Smooth muscle cell (in vitro differentiated cells): Measurements from ENCODE around the gene APOA1. TPM values are rescaled to one million over a fixed set of nuclear protein-coding genes. Genes with fewer than 3 reads are reported as not detected.

Experiments
- DNase-seq: peaks from one replicate; lab custom pipeline; 2025; ENCODE audit not compliant: unreplicated experiment; lab: John Stamatoyannopoulos, UW
- H2AFZ ChIP-seq: fragments of 200-600 bp; sonication (generic); 2 replicates; pipeline ENCODE4 v1.6.0; 2016; ENCODE audit warnings: antibody characterized with exemption, low read depth, mild to moderate bottlenecking
- H3F3A ChIP-seq: fragments of 200-600 bp; sonication (generic); 2 replicates; pipeline ENCODE4 v1.6.0; 2017; ENCODE audit warnings: antibody characterized with exemption, low read depth
- H3K27ac ChIP-seq: fragments of 200-600 bp; sonication (generic); 2 replicates; pipeline ENCODE4 v1.5.1; 2016; ENCODE audit warnings: low read depth, mild to moderate bottlenecking
- H3K27me3 ChIP-seq: fragments of 200-600 bp; sonication (generic); 2 replicates; pipeline ENCODE4 v1.6.1; 2016; ENCODE audit warnings: low read depth, mild to moderate bottlenecking
- H3K36me3 ChIP-seq: fragments of 200-600 bp; sonication (generic); 2 replicates; pipeline ENCODE4 v1.5.1; 2016; ENCODE audit warnings: low read depth
- H3K4me1 ChIP-seq: fragments of 200-600 bp; sonication (generic); 2 replicates; pipeline ENCODE4 v1.5.1; 2016; ENCODE audit warnings: low read depth
- H3K4me2 ChIP-seq: fragments of 200-600 bp; sonication (generic); 2 replicates; pipeline ENCODE4 v1.6.0; 2016; ENCODE audit warnings: mild to moderate bottlenecking
- H3K4me3 ChIP-seq: fragments of 200-600 bp; sonication (generic); 2 replicates; pipeline ENCODE4 v1.5.1; 2016; ENCODE audit warnings: mild to moderate bottlenecking
- H3K79me2 ChIP-seq: fragments of 200-600 bp; sonication (generic); 2 replicates; pipeline ENCODE4 v1.6.0; 2016; ENCODE audit warnings: low read depth, mild to moderate bottlenecking
- H3K9ac ChIP-seq: fragments of 200-600 bp; sonication (generic); 2 replicates; pipeline ENCODE4 v1.6.0; 2016; ENCODE audit warnings: low read depth
- H3K9me3 ChIP-seq: fragments of 200-600 bp; sonication (generic); replicated peaks from 2 replicates; pipeline ENCODE4 v1.5.1; 2016; ENCODE audit warnings: low read depth
- H4K20me1 ChIP-seq: fragments of 200-600 bp; sonication (generic); 2 replicates; pipeline ENCODE4 v1.6.0; 2016; ENCODE audit warnings: low read depth
- WGBS: methylation state at CpG from one replicate; pipeline ENCODE4 v1.1.7; 2016; ENCODE audit warnings: low lambda C conversion rate; 5-methylcytosine and 5-hydroxymethylcytosine counted together
- polyA plus RNA-seq: library from polyadenylated mRNA; unstranded; fragments of >200 nt; fragmentation: Nextera tagmentation; extraction: Ambion mirVana; gene quantifications from 2 replicates; pipeline ENCODE4 v1.2.1, GENCODE V29; 2016
- total RNA-seq: library from RNA; depleted of rRNA; stranded (reverse); fragments of >200 nt; gene quantifications from 2 replicates; pipeline ENCODE4 v1.2.3, GENCODE V29; 2014
- TF ChIP-seq, protein P1 (sequence below): fragments of 200-600 bp; sonication (generic); IDR thresholded peaks from 2 replicates; pipeline ENCODE4 v1.5.1; 2017; ENCODE audit warnings: borderline replicate concordance, mild to moderate bottlenecking, antibody characterized with exemption; ENCODE audit not compliant: insufficient read depth, poor library complexity, severe bottlenecking

The APOA1 gene
- total and polyA plus RNA-seq, 2 experiments from 2014 or later, result 2.5 to 3.2 TPM

DNA sequence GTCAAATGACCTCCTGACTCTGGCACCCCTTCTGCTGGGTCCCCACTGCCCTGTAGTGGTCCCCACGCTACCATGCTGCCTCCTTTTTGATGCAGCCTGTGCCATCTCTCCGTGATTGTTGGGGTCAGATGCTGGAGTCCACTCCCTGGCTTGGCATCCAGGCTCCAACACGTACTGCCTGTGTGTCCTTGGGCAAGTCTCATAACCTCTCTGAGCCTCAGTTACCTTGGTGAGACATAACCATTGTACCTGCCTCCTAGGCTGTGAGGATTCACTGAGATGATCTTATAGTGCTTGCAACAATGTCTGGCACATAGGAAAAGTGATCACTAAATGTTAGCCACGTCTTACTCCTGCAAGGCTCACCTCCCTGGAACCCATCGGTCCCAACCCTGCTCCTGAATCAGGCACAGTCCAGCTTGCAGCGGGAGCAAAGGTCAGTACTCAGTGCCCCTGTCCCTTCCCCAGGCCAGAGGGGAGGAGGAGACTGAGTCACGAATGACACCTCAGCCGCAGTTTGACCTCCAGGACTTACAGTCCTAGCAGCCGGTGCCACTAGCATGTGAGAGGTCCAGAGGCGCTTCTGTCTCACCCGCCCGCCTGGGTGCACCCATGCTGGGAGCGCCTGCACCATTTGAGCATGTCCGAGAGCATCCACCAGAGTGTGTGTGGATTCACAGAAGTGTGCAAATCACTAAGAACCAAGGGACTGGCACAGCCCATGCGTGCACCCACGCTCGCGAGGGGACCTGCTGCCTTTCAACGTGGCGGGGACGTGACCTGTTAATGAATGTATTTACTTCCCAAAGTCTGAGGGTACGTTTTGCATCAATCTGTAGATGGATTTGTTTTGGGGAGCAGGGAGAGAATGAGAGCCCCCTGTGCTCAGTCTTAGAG is 11.3 kb downstream of the APOA1 start:
- WGBS, result 84% methylated on average over 22 of the region's 22 CpGs
- TF ChIP-seq, protein P1, sequence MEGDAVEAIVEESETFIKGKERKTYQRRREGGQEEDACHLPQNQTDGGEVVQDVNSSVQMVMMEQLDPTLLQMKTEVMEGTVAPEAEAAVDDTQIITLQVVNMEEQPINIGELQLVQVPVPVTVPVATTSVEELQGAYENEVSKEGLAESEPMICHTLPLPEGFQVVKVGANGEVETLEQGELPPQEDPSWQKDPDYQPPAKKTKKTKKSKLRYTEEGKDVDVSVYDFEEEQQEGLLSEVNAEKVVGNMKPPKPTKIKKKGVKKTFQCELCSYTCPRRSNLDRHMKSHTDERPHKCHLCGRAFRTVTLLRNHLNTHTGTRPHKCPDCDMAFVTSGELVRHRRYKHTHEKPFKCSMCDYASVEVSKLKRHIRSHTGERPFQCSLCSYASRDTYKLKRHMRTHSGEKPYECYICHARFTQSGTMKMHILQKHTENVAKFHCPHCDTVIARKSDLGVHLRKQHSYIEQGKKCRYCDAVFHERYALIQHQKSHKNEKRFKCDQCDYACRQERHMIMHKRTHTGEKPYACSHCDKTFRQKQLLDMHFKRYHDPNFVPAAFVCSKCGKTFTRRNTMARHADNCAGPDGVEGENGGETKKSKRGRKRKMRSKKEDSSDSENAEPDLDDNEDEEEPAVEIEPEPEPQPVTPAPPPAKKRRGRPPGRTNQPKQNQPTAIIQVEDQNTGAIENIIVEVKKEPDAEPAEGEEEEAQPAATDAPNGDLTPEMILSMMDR, result no peak
- H4K20me1 ChIP-seq, result no peaks in the 10 kb centered on the region
- H3K4me1 ChIP-seq, result no peaks in the 10 kb centered on the region
- H3K9ac ChIP-seq, result no peak overlapping the region
- DNase-seq, result no peak
- H3K9me3 ChIP-seq, result no peaks in the 10 kb centered on the region
- H3K36me3 ChIP-seq, result no peaks in the 10 kb centered on the region
- no peak overlapping the region for H3K27ac ChIP-seq
- no peak overlapping the region for H3K4me2 ChIP-seq
- H2AFZ ChIP-seq, result no peak overlapping the region
- no peaks in the 10 kb centered on the region for H3K27me3 ChIP-seq
- no peaks in the 10 kb centered on the region for H3K79me2 ChIP-seq
- H3F3A ChIP-seq, result no peaks in the 10 kb centered on the region
- H3K4me3 ChIP-seq, result no peak overlapping the region

DNA sequence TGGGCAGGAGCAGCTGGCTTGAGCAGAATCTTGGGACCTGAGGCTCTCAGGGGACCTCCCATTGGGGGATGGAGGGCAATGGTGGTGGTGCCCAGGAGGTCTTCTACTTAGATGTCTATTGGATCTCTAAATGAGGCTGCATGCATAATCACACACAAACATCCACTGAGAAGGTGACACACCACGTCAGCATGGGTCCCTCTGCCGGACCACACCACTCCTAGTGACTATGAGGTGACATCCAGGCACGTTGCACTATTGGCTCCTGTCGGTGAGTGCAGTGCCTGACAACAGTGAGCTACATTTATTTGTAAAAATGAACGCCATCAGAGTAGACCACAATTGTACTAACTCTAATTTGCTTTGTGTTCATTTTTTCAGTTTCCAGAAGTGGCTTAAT is 12.0 kb downstream of the APOA1 start:
- no peak overlapping the region for H3K9ac ChIP-seq
- TF ChIP-seq, protein P1, result no peak
- DNase-seq, result no peak
- no peaks in the 10 kb centered on the region for H3K79me2 ChIP-seq
- no peaks in the 10 kb centered on the region for H3K4me1 ChIP-seq
- H3F3A ChIP-seq, result no peaks in the 10 kb centered on the region
- H3K4me2 ChIP-seq, result no peak overlapping the region
- H4K20me1 ChIP-seq, result no peaks in the 10 kb centered on the region
- no peaks in the 10 kb centered on the region for H3K9me3 ChIP-seq
- WGBS, result 81% methylated on average over 5 of the region's 5 CpGs
- H3K27ac ChIP-seq, result no peak overlapping the region
- H2AFZ ChIP-seq, result no peak overlapping the region
- no peaks in the 10 kb centered on the region for H3K36me3 ChIP-seq
- H3K27me3 ChIP-seq, result no peaks in the 10 kb centered on the region
- H3K4me3 ChIP-seq, result no peak overlapping the region

DNA sequence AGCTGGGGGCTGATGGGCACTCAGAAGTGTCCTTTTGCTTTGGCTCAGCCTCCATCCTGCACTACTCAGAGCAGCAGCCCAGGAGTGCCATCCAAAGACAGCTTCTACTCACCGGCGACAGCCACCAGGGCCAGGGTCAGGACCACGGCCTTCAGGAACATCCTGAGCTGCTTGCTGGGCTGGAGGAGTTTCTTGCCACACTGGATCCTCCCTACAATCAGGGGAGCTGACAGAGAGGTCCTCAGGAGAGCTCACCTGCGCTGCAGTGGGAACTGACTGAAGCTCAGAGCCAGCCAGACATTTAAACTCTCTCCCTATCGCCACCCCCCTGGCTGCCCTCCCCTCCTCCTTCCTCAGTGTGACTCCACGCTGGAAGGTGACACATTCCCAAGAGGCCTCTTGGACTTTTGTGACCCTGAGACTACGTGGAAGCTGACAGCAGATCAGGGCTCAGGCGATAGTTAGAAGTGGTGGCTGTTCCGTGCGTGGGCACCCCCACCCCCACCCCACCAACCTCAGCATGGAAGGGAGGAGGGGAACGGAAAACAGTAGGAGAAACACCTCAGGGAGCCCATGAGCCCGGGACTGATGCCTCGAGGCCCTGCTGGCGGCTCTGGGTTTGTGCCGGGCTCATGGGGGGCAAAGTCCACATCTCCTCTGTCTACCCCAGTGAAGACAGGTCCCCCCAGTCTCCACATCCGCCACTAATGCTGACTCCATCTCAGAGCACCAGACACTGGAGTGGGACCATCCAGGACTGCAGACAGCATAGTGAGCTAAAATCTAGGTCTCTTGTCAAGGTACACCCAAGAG is 14.2 kb downstream of the APOA1 start, which contains the start of gene APOA4:
APOA4 (minus strand) TSS at position 274 of the 813 bp plus-strand sequence; CDS start at position 161, 113 bp downstream.
- no peaks in the 10 kb centered on the region for H3K4me1 ChIP-seq

More for the DNA sequence above, 14.2 kb downstream of the APOA1 start, which contains the start of gene APOA4:
- WGBS, result 89% methylated on average over 12 of the region's 16 CpGs
- Histone ChIP-seq H3F3A (no peaks in the 10 kb centered on the region), H3K9ac (no peak within 1 kb of the TSS), H4K20me1 (no peaks in the 10 kb centered on the region), H2AFZ (no peak within 1 kb of the TSS), H3K79me2 (no peaks in the 10 kb centered on the region), H3K27me3 (no peaks in the 10 kb centered on the region), H3K4me3 (no peak within 1 kb of the TSS), H3K27ac (no peak within 1 kb of the TSS), H3K36me3 (no peaks in the 10 kb centered on the region), H3K9me3 (no peaks in the 10 kb centered on the region), H3K4me2 (no peak within 1 kb of the TSS)
- TF ChIP-seq, protein P1, result no peak
- DNase-seq, result no peak
